AG09309 (cell line): ENCODE results near the gene DISC1.

Source experiments
- DNase-seq: peaks from one replicate; pipeline ENCODE4 v3.0.0-alpha.2; 2010; ENCODE audit warnings: low read depth
- H3K4me3 ChIP-seq: 2 replicates; pipeline ENCODE4 v1.5.1; 2011; ENCODE audit warnings: mild to moderate bottlenecking, low read depth, low read length, moderate library complexity; ENCODE audit not compliant: control insufficient read depth
- CTCF ChIP-seq: IDR thresholded peaks from 2 replicates; pipeline ENCODE4 v1.5.1; 2011; ENCODE audit warnings: mild to moderate bottlenecking, low read depth, low read length, inconsistent platforms; ENCODE audit not compliant: insufficient read depth, control insufficient read depth; ENCODE audit errors: missing control alignments

The DISC1 gene

GRCh38 chr1:231887166-231887565, 260.6 kb downstream of the DISC1 start:
- DNase-seq = no peak
- H3K4me3 ChIP-seq = no peak overlapping the region
- no peak for TF ChIP-seq CTCF

- DNase-seq = no peak
- no peak for TF ChIP-seq CTCF
- no peak overlapping the region for H3K4me3 ChIP-seq
Observed at GRCh38 chr1:231887866-231888265, 261.3 kb downstream of the DISC1 start.

GRCh38 chr1:231890791-231891190, 264.2 kb downstream of the DISC1 start:
- no peak overlapping the region for H3K4me3 ChIP-seq
- DNase-seq = no peak
- no peak for TF ChIP-seq CTCF

GRCh38 chr1:231893400-231894102, 267.0 kb downstream of the DISC1 start:
- no peak for TF ChIP-seq CTCF
- no peak overlapping the region for H3K4me3 ChIP-seq
- DNase-seq = no peak

- no peak overlapping the region for H3K4me3 ChIP-seq
- no peak for TF ChIP-seq CTCF
- no peak for DNase-seq
Observed at GRCh38 chr1:231896806-231897205, 270.2 kb downstream of the DISC1 start.

GRCh38 chr1:231899046-231899445, 272.5 kb downstream of the DISC1 start:
- no peak for TF ChIP-seq CTCF

More at GRCh38 chr1:231899046-231899445, 272.5 kb downstream of the DISC1 start:
- no peak overlapping the region for H3K4me3 ChIP-seq
- no peak for DNase-seq
